A549 (cell line): Measurements from ENCODE around the gene HUS1B.

Source experiments
- CTCF ChIP-seq: fragments of >200 bp; sonication (Bioruptor Twin); formaldehyde crosslinking; IDR thresholded peaks from 3 replicates; pipeline ENCODE4 v1.5.1; 2016
- RAD21 ChIP-seq, 2 experiments: fragments of >200 bp in 1 of 2; sonication (Bioruptor Twin) in 1 of 2; formaldehyde crosslinking in 1 of 2; IDR thresholded peaks in 1 of 2; conservative IDR thresholded peaks in 1 of 2; 2 replicates in 1 of 2; 3 replicates in 1 of 2; pipeline ENCODE4 v1.6.1; 2012 to 2018; ENCODE audit warnings: inconsistent platforms in 1 of 2
- SREBF2 ChIP-seq: fragments of 450-650 bp; IDR thresholded peaks from 2 replicates; pipeline ENCODE4 v1.6.1; 2014; ENCODE audit warnings: mild to moderate bottlenecking, moderate library complexity
- TF ChIP-seq, protein P1 (sequence below): IDR thresholded peaks from 2 replicates; pipeline ENCODE4 v1.6.1; 2012

GRCh38 chr6:652865-653264 lies 4.0 kb downstream of the HUS1B start:
- no peak for TF ChIP-seq CTCF
- no peak for TF ChIP-seq RAD21 (conservative IDR thresholded peaks at IDR 0.05 in 1 of 2, IDR thresholded peaks at IDR 0.05 in 1 of 2)
- TF ChIP-seq SREBF2 = no peak
- TF ChIP-seq, protein P1, sequence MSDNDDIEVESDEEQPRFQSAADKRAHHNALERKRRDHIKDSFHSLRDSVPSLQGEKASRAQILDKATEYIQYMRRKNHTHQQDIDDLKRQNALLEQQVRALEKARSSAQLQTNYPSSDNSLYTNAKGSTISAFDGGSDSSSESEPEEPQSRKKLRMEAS = no peak
